H1 (cell line): ENCODE results near the gene CAPN2.

ENCODE experiments used
- CTCF ChIP-seq, 3 experiments: IDR thresholded peaks; 1 replicate in 2 of 3; 2 replicates in 1 of 3; pipeline versions ENCODE4 v1.5.1 to v1.6.1; 2011; ENCODE audit warnings: low read length in 3 of 3, mild to moderate bottlenecking in 3 of 3, inconsistent platforms in 2 of 3, low read depth in 1 of 3, moderate library complexity in 1 of 3; ENCODE audit not compliant: insufficient read depth in 1 of 3; ENCODE audit errors: control extremely low read depth in 1 of 3
- EGR1 ChIP-seq: IDR thresholded peaks from 2 replicates; pipeline ENCODE4 v1.6.1; 2011; ENCODE audit warnings: low read depth, low read length, borderline replicate concordance
- JUN ChIP-seq: IDR thresholded peaks from 2 replicates; pipeline ENCODE4 v1.6.1; 2011; ENCODE audit warnings: low read depth, mild to moderate bottlenecking, improper control_type of control experiment, low read length
- NRF1 ChIP-seq: IDR thresholded peaks from 2 replicates; pipeline ENCODE4 v1.6.1; 2011; ENCODE audit warnings: mild to moderate bottlenecking, low read depth, low read length, improper control_type of control experiment
- SP1 ChIP-seq: IDR thresholded peaks from 2 replicates; pipeline ENCODE4 v1.6.1; 2011; ENCODE audit warnings: low read depth, low read length

GRCh38 chr1:223752721-223753515 is 40.6 kb downstream of the CAPN2 start:
- no peak for TF ChIP-seq CTCF (IDR thresholded peaks at IDR 0.05; ENCODE audit: control extremely low read depth in 1 of 3, insufficient read depth in 1 of 3, low read depth in 1 of 3, low read length in 3 of 3)
- no peak for TF ChIP-seq JUN
- TF ChIP-seq NRF1 = no peak
- peak; percentile 86 for TF ChIP-seq SP1
- TF ChIP-seq EGR1 = no peak
